HG03354 (cell line): ENCODE results near the gene DSG3.
"Not testable (repeated sequence)": the region's sequence is repeated elsewhere in the genome, so short reads cannot be mapped to it uniquely, and the experiment has no call there.

Experiments
- ATAC-seq: cut with Tn5 transposase; IDR thresholded peaks from one replicate; pipeline ENCODE4 v1.9.1; 2021; ENCODE audit warnings: mild to moderate bottlenecking; ENCODE audit not compliant: unreplicated experiment, poor library complexity, severe bottlenecking

DSG3 gene

GRCh38 chr18:31489311-31489710 is 41.8 kb downstream of the DSG3 start:
- no peak for ATAC-seq

- peak; percentile 85 for ATAC-seq
Observed at GRCh38 chr18:31490387-31490786, 42.8 kb downstream of the DSG3 start.

- no peak for ATAC-seq
Observed at GRCh38 chr18:31490833-31491232, 43.3 kb downstream of the DSG3 start.

- no peak for ATAC-seq
Observed at GRCh38 chr18:31491586-31491985, 44.0 kb downstream of the DSG3 start.

- ATAC-seq: no peak
Observed at GRCh38 chr18:31492671-31493070, 45.1 kb downstream of the DSG3 start.

GRCh38 chr18:31493171-31493570 is 45.6 kb downstream of the DSG3 start:
- ATAC-seq: no peak

GRCh38 chr18:31493941-31494340 is 46.4 kb downstream of the DSG3 start:
- no peak for ATAC-seq

GRCh38 chr18:31494705-31495244 is 47.2 kb downstream of the DSG3 start:
- not testable (repeated sequence) for ATAC-seq

GRCh38 chr18:31497404-31497835 is 49.9 kb downstream of the DSG3 start:
- ATAC-seq: no peak

GRCh38 chr18:31497836-31498573 is 50.5 kb downstream of the DSG3 start, which contains the start of gene DSG2:
Gene DSG2, plus strand, starts transcription at chr18:31498177. Its CDS starts 75 bp downstream, at chr18:31498252.
- ATAC-seq: peak; percentile 62

GRCh38 chr18:31498574-31499524 is 51.3 kb downstream of the DSG3 start:
- ATAC-seq: peak; percentile 28

- peak; percentile 84 for ATAC-seq
Observed at GRCh38 chr18:31500051-31500688, 52.6 kb downstream of the DSG3 start.

GRCh38 chr18:31503011-31503410 is 55.5 kb downstream of the DSG3 start:
- ATAC-seq: no peak

GRCh38 chr18:31504455-31505147 is 57.1 kb downstream of the DSG3 start:
- ATAC-seq: no peak

- no peak for ATAC-seq
Observed at GRCh38 chr18:31505156-31505555, 57.6 kb downstream of the DSG3 start.

- ATAC-seq: no peak
Observed at GRCh38 chr18:31506024-31506742, 58.6 kb downstream of the DSG3 start.

- ATAC-seq: not testable (repeated sequence)
Observed at GRCh38 chr18:31507124-31507523, 59.6 kb downstream of the DSG3 start.

- no peak for ATAC-seq
Observed at GRCh38 chr18:31508781-31509180, 61.2 kb downstream of the DSG3 start.

GRCh38 chr18:31509571-31509970 is 62.0 kb downstream of the DSG3 start:
- ATAC-seq: no peak
